Measurements from ENCODE around the gene KCNK5. TPM values are rescaled to one million over a fixed set of nuclear protein-coding genes. Genes with fewer than 3 reads are reported as not detected.

Gene KCNK5
- total and polyA plus RNA-seq, 9 of the 15 experiments (the other 6 are each of a cell fraction or from before 2014, with no cell fraction given) = 1.5 to 45.8 (median 25.8) TPM

GRCh38 chr6:39221779-39222641 lies 7.3 kb downstream of the KCNK5 start (continued):
- no peak for TF ChIP-seq IRF1 (CRISPR knock-in tag; IDR thresholded peaks at IDR 0.05; ENCODE audit: borderline replicate concordance)
- no peak for TF ChIP-seq NR4A1 (CRISPR knock-in tag; IDR thresholded peaks at IDR 0.05)
- TF ChIP-seq NR4A1 (tag; IDR thresholded peaks at IDR 0.05) = no peak
- no peak for TF ChIP-seq ZBTB9 (CRISPR knock-in tag; IDR thresholded peaks at IDR 0.05)
- no peak for TF ChIP-seq NELFE (IDR thresholded peaks at IDR 0.05; ENCODE audit: insufficient read depth, insufficient read length)
- no peak for TF ChIP-seq COPS2 (conservative IDR thresholded peaks at IDR 0.05)
- no peak for TF ChIP-seq TBP (optimal IDR thresholded peaks at IDR 0.05; ENCODE audit: low read depth, low read length)
- TF ChIP-seq KAT2B (IDR thresholded peaks at IDR 0.05; ENCODE audit: low read depth, low read length) = no peak
- TF ChIP-seq USF1 (CRISPR knock-in tag; IDR thresholded peaks at IDR 0.05) = peak; percentile 63
- TF ChIP-seq HMBOX1 (IDR thresholded peaks at IDR 0.05) = peak; percentile 48; the same call in 1 of the 2 replicates
- no peak for TF ChIP-seq MIER1 (IDR thresholded peaks at IDR 0.05; ENCODE audit: low read depth)
- no peak for TF ChIP-seq MTA1 (IDR thresholded peaks at IDR 0.05; ENCODE audit: borderline replicate concordance)
- TF ChIP-seq ZNF347 (CRISPR knock-in tag; IDR thresholded peaks at IDR 0.05; ENCODE audit: low read depth) = no peak
- no peak for TF ChIP-seq PRMT5 (CRISPR knock-in tag; IDR thresholded peaks at IDR 0.05)
- TF ChIP-seq XRCC4 (IDR thresholded peaks at IDR 0.05; ENCODE audit: extremely low read depth, insufficient read depth, insufficient read length) = no peak
- TF ChIP-seq SMARCB1 (IDR thresholded peaks at IDR 0.05; ENCODE audit: insufficient read length, low read depth) = no peak
- no peak for TF ChIP-seq ZSCAN29 (IDR thresholded peaks at IDR 0.05)
- TF ChIP-seq ZBTB43 (CRISPR knock-in tag; IDR thresholded peaks at IDR 0.05) = no peak
- no peak for TF ChIP-seq FOS (IDR thresholded peaks at IDR 0.05; ENCODE audit: extremely low read depth, insufficient read length)
- TF ChIP-seq MEF2A (IDR thresholded peaks at IDR 0.05; ENCODE audit: control insufficient read depth, low read depth, low read length) = no peak
- no peak for TF ChIP-seq ZBTB1 (CRISPR knock-in tag; IDR thresholded peaks at IDR 0.05; ENCODE audit: borderline replicate concordance, low read depth)
- TF ChIP-seq POLR2AphosphoS5 (IDR thresholded peaks at IDR 0.05; ENCODE audit: control insufficient read depth, insufficient read depth, low read depth, low read length) = peak; percentile 52; the same call in 1 of the 2 replicates
- TF ChIP-seq TEAD1 (CRISPR knock-in tag; IDR thresholded peaks at IDR 0.05) = no peak; a peak in 2 of 4 replicates
- TF ChIP-seq DDX20 (tag; IDR thresholded peaks at IDR 0.05; ENCODE audit: low read depth) = no peak
